Measurements from ENCODE around the gene TSNAXIP1.

The TSNAXIP1 gene

DNA sequence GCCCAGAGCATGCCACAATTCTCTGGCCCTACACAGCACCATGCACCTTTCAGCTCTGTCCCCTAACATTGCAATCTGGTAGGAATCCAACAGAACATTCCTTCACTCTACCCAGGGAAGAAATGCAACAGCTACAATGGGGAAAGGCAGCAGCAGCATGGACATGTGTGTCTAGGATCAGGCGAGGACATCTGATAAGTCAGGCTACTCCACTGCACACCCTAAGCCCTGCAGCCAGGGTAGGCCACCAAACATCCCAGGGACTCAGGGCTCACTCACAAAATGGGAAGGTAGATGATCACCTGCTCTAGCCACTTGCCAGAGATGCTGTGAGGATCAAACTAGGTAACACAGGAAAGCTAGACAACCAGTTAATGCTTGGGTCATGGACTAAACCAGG is 5.4 kb upstream of the TSNAXIP1 start:
- H3K4me3 ChIP-seq (ENCODE audit: low read length): no peak overlapping the region
- DNase-seq (ENCODE audit: low read depth): no peak
- TF ChIP-seq, protein P1, sequence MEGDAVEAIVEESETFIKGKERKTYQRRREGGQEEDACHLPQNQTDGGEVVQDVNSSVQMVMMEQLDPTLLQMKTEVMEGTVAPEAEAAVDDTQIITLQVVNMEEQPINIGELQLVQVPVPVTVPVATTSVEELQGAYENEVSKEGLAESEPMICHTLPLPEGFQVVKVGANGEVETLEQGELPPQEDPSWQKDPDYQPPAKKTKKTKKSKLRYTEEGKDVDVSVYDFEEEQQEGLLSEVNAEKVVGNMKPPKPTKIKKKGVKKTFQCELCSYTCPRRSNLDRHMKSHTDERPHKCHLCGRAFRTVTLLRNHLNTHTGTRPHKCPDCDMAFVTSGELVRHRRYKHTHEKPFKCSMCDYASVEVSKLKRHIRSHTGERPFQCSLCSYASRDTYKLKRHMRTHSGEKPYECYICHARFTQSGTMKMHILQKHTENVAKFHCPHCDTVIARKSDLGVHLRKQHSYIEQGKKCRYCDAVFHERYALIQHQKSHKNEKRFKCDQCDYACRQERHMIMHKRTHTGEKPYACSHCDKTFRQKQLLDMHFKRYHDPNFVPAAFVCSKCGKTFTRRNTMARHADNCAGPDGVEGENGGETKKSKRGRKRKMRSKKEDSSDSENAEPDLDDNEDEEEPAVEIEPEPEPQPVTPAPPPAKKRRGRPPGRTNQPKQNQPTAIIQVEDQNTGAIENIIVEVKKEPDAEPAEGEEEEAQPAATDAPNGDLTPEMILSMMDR (IDR thresholded peaks at IDR 0.05; ENCODE audit: insufficient read depth, low read depth, low read length, missing control alignments): no peak

- H3K4me3 ChIP-seq (ENCODE audit: low read length): no peak overlapping the region
- DNase-seq (ENCODE audit: low read depth): no peak
- TF ChIP-seq, protein P1 (IDR thresholded peaks at IDR 0.05; ENCODE audit: insufficient read depth, low read depth, low read length, missing control alignments): no peak
Measured at GRCh38 chr16:67801883-67802282, 4.8 kb upstream of the TSNAXIP1 start.

GRCh38 chr16:67803894-67804293 is 2.8 kb upstream of the TSNAXIP1 start:
- DNase-seq (ENCODE audit: low read depth): no peak
- TF ChIP-seq, protein P1 (IDR thresholded peaks at IDR 0.05; ENCODE audit: insufficient read depth, low read depth, low read length, missing control alignments): no peak
- no peak overlapping the region for H3K4me3 ChIP-seq (ENCODE audit: low read length)

GRCh38 chr16:67804853-67805542 is 1.7 kb upstream of the TSNAXIP1 start:
- TF ChIP-seq, protein P1 (IDR thresholded peaks at IDR 0.05; ENCODE audit: insufficient read depth, low read depth, low read length, missing control alignments): no peak
- no peak for DNase-seq (ENCODE audit: low read depth)
- peak overlapping the region; percentile 95 for H3K4me3 ChIP-seq (ENCODE audit: low read length)

DNA sequence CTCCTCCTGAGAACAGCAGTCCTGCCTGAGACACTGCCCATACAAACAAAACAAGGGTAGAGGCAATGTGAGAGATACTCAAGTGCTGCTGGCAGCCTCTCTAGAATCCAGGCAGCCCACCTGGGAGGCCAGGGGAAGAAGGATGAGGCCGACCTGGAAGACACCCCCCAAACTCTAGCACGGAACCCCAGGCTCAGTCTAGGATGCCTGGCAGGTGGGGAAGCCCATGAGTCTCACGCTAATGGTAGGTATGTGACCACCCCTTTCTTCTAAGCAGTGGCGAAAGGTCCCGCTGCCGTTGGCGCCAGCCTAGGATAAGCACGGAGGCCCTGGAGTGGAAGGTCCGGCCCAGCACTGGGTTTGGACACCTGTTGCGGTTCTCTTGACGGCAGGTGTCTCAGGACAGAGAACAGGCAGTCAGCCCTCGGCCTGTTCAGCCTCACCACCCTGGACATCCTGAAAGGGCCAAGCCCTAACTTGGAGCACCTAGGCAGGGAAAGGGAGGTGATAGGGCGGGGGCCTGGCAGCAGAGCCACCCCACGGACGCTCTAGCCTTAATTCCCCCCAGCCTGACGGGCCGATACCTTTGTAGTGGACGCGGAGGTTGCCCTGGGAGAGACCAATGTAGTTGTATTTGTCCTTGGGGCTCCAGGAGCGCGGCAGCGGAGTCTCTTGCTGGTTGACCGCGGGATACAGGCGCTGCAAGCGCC is 816 bp upstream of the TSNAXIP1 start:
- peak; percentile 8 for DNase-seq (ENCODE audit: low read depth)
- peak overlapping the region; percentile 95 for H3K4me3 ChIP-seq (ENCODE audit: low read length)
- TF ChIP-seq, protein P1 (IDR thresholded peaks at IDR 0.05; ENCODE audit: insufficient read depth, low read depth, low read length, missing control alignments): no peak

- TF ChIP-seq, protein P1 (IDR thresholded peaks at IDR 0.05; ENCODE audit: insufficient read depth, low read depth, low read length, missing control alignments): peak; percentile 15
- DNase-seq (ENCODE audit: low read depth): no peak
- H3K4me3 ChIP-seq (ENCODE audit: low read length): peak overlapping the region; percentile 95
Measured at GRCh38 chr16:67807148-67807682, 526 bp downstream of the TSNAXIP1 start.

Data from epithelial cell of esophagus (primary cell).